SK-N-SH (cell line): ENCODE data around the gene LLGL2. TPM values are rescaled to one million over a fixed set of nuclear protein-coding genes. Genes with fewer than 3 reads are reported as not detected.

Source experiments
- CTCF ChIA-PET: fragments of 300-600, 350-600 bp; formaldehyde crosslinking; extraction: SDS; loops from one replicate; lab custom pipeline; 2021; lab: Yijun Ruan, JAX
- POLR2A ChIA-PET: fragments of 350-600 bp; sonication (Branson Sonifier 250); formaldehyde crosslinking; extraction: SDS; loops from one replicate; lab custom pipeline; 2020; ENCODE audit warnings: antibody characterized with exemption, inconsistent platforms; lab: Yijun Ruan, JAX
- DNase-seq: peaks from one replicate; pipeline ENCODE4 v3.0.0; 2012
- H2AFZ ChIP-seq: fragments of 200-600 bp; sonication (generic); 2 replicates; pipeline ENCODE4 v1.8.1; 2016; ENCODE audit warnings: antibody characterized with exemption, mild to moderate bottlenecking, low read depth
- H3F3A ChIP-seq: fragments of 200-600 bp; sonication (generic); replicated peaks from 2 replicates; pipeline ENCODE3; 2016; ENCODE audit warnings: antibody characterized with exemption, mild to moderate bottlenecking; ENCODE audit not compliant: insufficient read depth
- H3K27ac ChIP-seq, 2 experiments: fragments of 200-500 bp in 1 of 2; fragments of 200-600 bp in 1 of 2; sonication (Bioruptor generic) in 1 of 2; sonication (generic), shearing (Covaris generic) in 1 of 2; 2 replicates each; pipeline versions ENCODE4 v1.5.1 to v1.6.1; 2014 to 2016; ENCODE audit warnings: low read depth in 2 of 2, inconsistent platforms in 1 of 2, low read length in 1 of 2, mild to moderate bottlenecking in 1 of 2, mixed read lengths in 1 of 2
- H3K27me3 ChIP-seq: fragments of 200-600 bp; sonication (generic), shearing (Covaris generic); 2 replicates; pipeline ENCODE4 v1.6.1; 2016; ENCODE audit warnings: mixed run types; ENCODE audit not compliant: insufficient read depth
- H3K36me3 ChIP-seq, 2 experiments: fragments of 200-500 bp in 1 of 2; fragments of 200-600 bp in 1 of 2; sonication (Bioruptor generic) in 1 of 2; sonication (generic) in 1 of 2; replicated peaks in 1 of 2; 2 replicates each; pipeline versions ENCODE3 to v1.5.1; 2014 to 2016; ENCODE audit warnings: low read length in 1 of 2, mild to moderate bottlenecking in 1 of 2; ENCODE audit not compliant: insufficient read depth in 2 of 2, control insufficient read depth in 1 of 2
- H3K4me1 ChIP-seq, 2 experiments: fragments of 200-500 bp in 1 of 2; fragments of 200-600 bp in 1 of 2; sonication (Bioruptor generic) in 1 of 2; sonication (generic), shearing (Covaris generic) in 1 of 2; 2 replicates each; pipeline versions ENCODE4 v1.5.1 to v1.6.1; 2014 to 2016; ENCODE audit warnings: low read depth in 1 of 2, low read length in 1 of 2, mixed run types in 1 of 2; ENCODE audit not compliant: insufficient read depth in 2 of 2, control insufficient read depth in 1 of 2
- H3K4me2 ChIP-seq: fragments of 200-600 bp; sonication (generic), shearing (Covaris generic); 2 replicates; pipeline ENCODE4 v1.6.1; 2017; ENCODE audit warnings: mixed run types
- H3K4me3 ChIP-seq, 2 experiments: fragments of 200-500 bp in 1 of 2; fragments of 200-600 bp in 1 of 2; sonication (Bioruptor generic) in 1 of 2; sonication (generic), shearing (Covaris generic) in 1 of 2; 2 replicates each; pipeline versions ENCODE4 v1.5.1 to v1.8.1; 2014 to 2016; ENCODE audit warnings: low read depth in 2 of 2, inconsistent platforms in 1 of 2, low read length in 1 of 2, mild to moderate bottlenecking in 1 of 2, mixed read lengths in 1 of 2, moderate library complexity in 1 of 2
- H3K79me2 ChIP-seq: fragments of 200-600 bp; sonication (generic); 2 replicates; pipeline ENCODE4 v1.8.1; 2017; ENCODE audit warnings: mild to moderate bottlenecking; ENCODE audit not compliant: insufficient read depth
- H3K9ac ChIP-seq: fragments of 200-600 bp; sonication (generic); 2 replicates; pipeline ENCODE4 v1.6.1; 2017; ENCODE audit warnings: mixed run types
- H3K9me2 ChIP-seq: fragments of 200-600 bp; sonication (generic); 2 replicates; pipeline ENCODE4 v1.6.1; 2017; ENCODE audit warnings: mixed run types
- H3K9me3 ChIP-seq: fragments of 200-600 bp; sonication (generic); 2 replicates; pipeline ENCODE4 v1.6.1; 2017; ENCODE audit warnings: mixed run types, mild to moderate bottlenecking, moderate library complexity
- H4K20me1 ChIP-seq: fragments of 200-600 bp; sonication (generic); 2 replicates; pipeline ENCODE4 v1.6.1; 2017; ENCODE audit warnings: mild to moderate bottlenecking, mixed run types; ENCODE audit not compliant: insufficient read depth
- CHD2 ChIP-seq: fragments of 150-350 bp; IDR thresholded peaks from 2 replicates; pipeline ENCODE4 v1.6.1; 2018; ENCODE audit warnings: low read length; ENCODE audit not compliant: partially characterized antibody
- ELF1 ChIP-seq: IDR thresholded peaks from 2 replicates; pipeline ENCODE4 v1.4.0; 2012
- EP300 ChIP-seq, 2 experiments: IDR thresholded peaks; 2 replicates each; pipeline versions ENCODE4 v1.4.0 to v1.6.1; 2012; ENCODE audit warnings: borderline replicate concordance in 1 of 2, low read depth in 1 of 2, low read length in 1 of 2
- EZH2phosphoT487 ChIP-seq: fragments of 200-600 bp; sonication (generic); IDR thresholded peaks from 2 replicates; pipeline ENCODE4 v1.6.1; 2017; ENCODE audit warnings: low read depth, mixed run types, mild to moderate bottlenecking, antibody characterized with exemption, moderate library complexity, borderline replicate concordance
- FOSL2 ChIP-seq: IDR thresholded peaks from 2 replicates; pipeline ENCODE4 v1.4.0; 2012; ENCODE audit warnings: low read depth, mild to moderate bottlenecking, moderate library complexity, borderline replicate concordance
- GATA2 ChIP-seq: sonication (generic); formaldehyde crosslinking; IDR thresholded peaks from 2 replicates; pipeline ENCODE4 v1.5.0; 2020; ENCODE audit warnings: mild to moderate bottlenecking, missing genetic modification reagents
- MAX ChIP-seq: IDR thresholded peaks from 2 replicates; pipeline ENCODE4 v1.4.0; 2012; ENCODE audit warnings: low read depth
- MEF2A ChIP-seq: IDR thresholded peaks from 2 replicates; pipeline ENCODE4 v1.4.0; 2012; ENCODE audit warnings: low read depth, borderline replicate concordance
- MXI1 ChIP-seq: IDR thresholded peaks from 2 replicates; pipeline ENCODE4 v1.6.1; 2012; ENCODE audit warnings: mild to moderate bottlenecking, low read depth, low read length, improper control_type of control experiment
- NFIC ChIP-seq: IDR thresholded peaks from 2 replicates; pipeline ENCODE4 v1.4.0; 2012; ENCODE audit warnings: borderline replicate concordance
- NRF1 ChIP-seq: IDR thresholded peaks from 2 replicates; pipeline ENCODE4 v1.6.1; 2012; ENCODE audit warnings: low read depth, mild to moderate bottlenecking, low read length
- POLR2AphosphoS5 ChIP-seq: IDR thresholded peaks from 2 replicates; pipeline ENCODE4 v1.6.1; 2012; ENCODE audit warnings: low read depth, low read length
- RFX5 ChIP-seq: IDR thresholded peaks from 2 replicates; pipeline ENCODE4 v1.6.1; 2012; ENCODE audit warnings: mild to moderate bottlenecking, improper control_type of control experiment, low read length
- RXRA ChIP-seq: IDR thresholded peaks from 2 replicates; pipeline ENCODE4 v1.4.0; 2012; ENCODE audit warnings: low read depth, mild to moderate bottlenecking, borderline replicate concordance
- SIN3A ChIP-seq: IDR thresholded peaks from 2 replicates; pipeline ENCODE4 v1.6.1; 2012; ENCODE audit warnings: low read depth, mild to moderate bottlenecking, low read length, moderate library complexity, borderline replicate concordance
- SMC3 ChIP-seq: IDR thresholded peaks from 2 replicates; pipeline ENCODE4 v1.6.1; 2012; ENCODE audit warnings: low read depth, low read length, improper control_type of control experiment
- TAF1 ChIP-seq: IDR thresholded peaks from 2 replicates; pipeline ENCODE4 v1.6.1; 2012; ENCODE audit warnings: low read depth, mild to moderate bottlenecking, low read length, moderate library complexity, borderline replicate concordance
- TCF12 ChIP-seq: IDR thresholded peaks from 2 replicates; pipeline ENCODE4 v1.4.0; 2012
- USF2 ChIP-seq: fragments of 150-350 bp; IDR thresholded peaks from 2 replicates; pipeline ENCODE4 v1.6.1; 2017; ENCODE audit warnings: antibody characterized with exemption, low read length, low read depth, borderline replicate concordance
- WGBS: methylation state at CpG from one replicate; pipeline ENCODE4 v1.1.6; 2017; ENCODE audit warnings: low lambda C conversion rate; 5-methylcytosine and 5-hydroxymethylcytosine counted together
- polyA plus RNA-seq, 3 experiments: library from polyadenylated mRNA; depleted of rRNA; stranded (reverse); fragments of >200 nt; gene quantifications; 2 replicates each; pipeline ENCODE4 v1.2.3, GENCODE V29; 2012
- TF ChIP-seq, protein P1 (sequence below): fragments of 200-600 bp; sonication (generic); IDR thresholded peaks from 2 replicates; pipeline ENCODE4 v1.6.1; 2017; ENCODE audit warnings: antibody characterized with exemption, mild to moderate bottlenecking, moderate library complexity

Gene LLGL2
- polyA plus RNA-seq, 1 of the 3 experiments (the other 2 are of a cell fraction) = 6.7 TPM

- Histone ChIP-seq H3K9me2 (no peaks in the 10 kb centered on the region), H4K20me1 (no peaks in the 10 kb centered on the region), H3K4me2 (no peak overlapping the region), H3K27me3 (peaks cover 10% of the 10 kb centered on the region; the same call in 1 of the 2 replicates), H3F3A (peaks cover 5% of the 10 kb centered on the region), H3K9ac (no peak overlapping the region), H2AFZ (no peak overlapping the region), H3K4me1 (peaks cover 0 to 4% of the 10 kb centered on the region in 2 experiments; a peak in 1 of 4 replicates)
- CTCF ChIA-PET = interaction anchor here (1.4 to 2.3 kb wide), 2 partner anchors 14 to 102 kb away, joined by 4 to 9 read pairs; partner anchors contain the start of gene SMIM5
- WGBS = 92% methylated on average over 17 of the region's 19 CpGs
- TF ChIP-seq ELF1 (no peak), EP300 (IDR thresholded peaks at IDR 0.05; ENCODE audit: borderline replicate concordance in 1 of 2, low read depth in 1 of 2, low read length in 1 of 2) (no peak), TCF12 (no peak), MEF2A (no peak), EZH2phosphoT487 (no peak), NFIC (no peak), MXI1 (no peak), CHD2 (no peak), POLR2AphosphoS5 (no peak), GATA2 (CRISPR knock-in tag) (no peak), USF2 (no peak), SMC3 (no peak), RXRA (no peak), MAX (no peak), RFX5 (no peak), NRF1 (no peak), SIN3A (no peak), FOSL2 (no peak), TAF1 (no peak)
- TF ChIP-seq, protein P1, sequence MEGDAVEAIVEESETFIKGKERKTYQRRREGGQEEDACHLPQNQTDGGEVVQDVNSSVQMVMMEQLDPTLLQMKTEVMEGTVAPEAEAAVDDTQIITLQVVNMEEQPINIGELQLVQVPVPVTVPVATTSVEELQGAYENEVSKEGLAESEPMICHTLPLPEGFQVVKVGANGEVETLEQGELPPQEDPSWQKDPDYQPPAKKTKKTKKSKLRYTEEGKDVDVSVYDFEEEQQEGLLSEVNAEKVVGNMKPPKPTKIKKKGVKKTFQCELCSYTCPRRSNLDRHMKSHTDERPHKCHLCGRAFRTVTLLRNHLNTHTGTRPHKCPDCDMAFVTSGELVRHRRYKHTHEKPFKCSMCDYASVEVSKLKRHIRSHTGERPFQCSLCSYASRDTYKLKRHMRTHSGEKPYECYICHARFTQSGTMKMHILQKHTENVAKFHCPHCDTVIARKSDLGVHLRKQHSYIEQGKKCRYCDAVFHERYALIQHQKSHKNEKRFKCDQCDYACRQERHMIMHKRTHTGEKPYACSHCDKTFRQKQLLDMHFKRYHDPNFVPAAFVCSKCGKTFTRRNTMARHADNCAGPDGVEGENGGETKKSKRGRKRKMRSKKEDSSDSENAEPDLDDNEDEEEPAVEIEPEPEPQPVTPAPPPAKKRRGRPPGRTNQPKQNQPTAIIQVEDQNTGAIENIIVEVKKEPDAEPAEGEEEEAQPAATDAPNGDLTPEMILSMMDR = no peak
- TF ChIP-seq, all 33 proteins: peak for 0
- DNase-seq = no peak
- Histone ChIP-seq H3K36me3 (no peaks in the 10 kb centered on the region), H3K9me3 (no peaks in the 10 kb centered on the region), H3K27ac (no peak overlapping the region), H3K4me3 (no peak overlapping the region), H3K79me2 (no peaks in the 10 kb centered on the region)
- POLR2A ChIA-PET = interaction anchor here (0.7 kb wide), 1 partner anchor 249 kb away, joined by 3 read pairs; a partner anchor contains a TSS
These were observed 5.6 kb downstream of the LLGL2 start for GRCh38 chr17:75530837-75531720.
